Activated naive CD8-positive, alpha-beta T cell treated with anti-CD3 and anti-CD28 coated beads, Interleukin-2, amount 50 U/mL, for 24 hours (primary cell): ENCODE results near the gene MAP3K4.

Source experiments
- ATAC-seq: fragments of 150-1000 bp; cut with Tn5 transposase; one replicate; pipeline ENCODE4 v1.10.0; 2021
- DNase-seq: peaks from one replicate; pipeline ENCODE4 v3.0.0; 2021
- H3K27ac Mint-ChIP-seq: one replicate; pipeline ENCODE4 v1.8.0; 2021; ENCODE audit warnings: mild to moderate bottlenecking, mixed read lengths
- H3K27me3 Mint-ChIP-seq: one replicate; pipeline ENCODE4 v1.8.0; 2021; ENCODE audit warnings: mixed read lengths
- H3K36me3 Mint-ChIP-seq: one replicate; pipeline ENCODE4 v1.8.0; 2021; ENCODE audit warnings: low read depth, mixed read lengths
- H3K4me1 Mint-ChIP-seq: one replicate; pipeline ENCODE4 v1.8.0; 2021; ENCODE audit warnings: mixed read lengths
- H3K4me3 Mint-ChIP-seq: one replicate; pipeline ENCODE4 v1.8.0; 2021; ENCODE audit warnings: mild to moderate bottlenecking, moderate library complexity, mixed read lengths
- H3K9me3 Mint-ChIP-seq: one replicate; pipeline ENCODE4 v1.8.0; 2021; ENCODE audit warnings: mixed read lengths

MAP3K4 gene

GRCh38 chr6:161088676-161089328 is 97.2 kb downstream of the MAP3K4 start:
- peaks cover 10% of the 10 kb centered on the region for H3K4me1 Mint-ChIP-seq
- no peak overlapping the region for H3K4me3 Mint-ChIP-seq
- H3K9me3 Mint-ChIP-seq, result no peaks in the 10 kb centered on the region
- H3K36me3 Mint-ChIP-seq, result peaks cover 41% of the 10 kb centered on the region
- H3K27ac Mint-ChIP-seq, result no peak overlapping the region
- DNase-seq (no peak), ATAC-seq (no peak)
- no peaks in the 10 kb centered on the region for H3K27me3 Mint-ChIP-seq

- no peaks in the 10 kb centered on the region for H3K4me1 Mint-ChIP-seq
- H3K36me3 Mint-ChIP-seq, result peaks cover 38% of the 10 kb centered on the region
- ATAC-seq, result no peak
- H3K9me3 Mint-ChIP-seq, result no peaks in the 10 kb centered on the region
- no peaks in the 10 kb centered on the region for H3K27me3 Mint-ChIP-seq
- H3K27ac Mint-ChIP-seq, result no peak overlapping the region
- DNase-seq, result no peak
- H3K4me3 Mint-ChIP-seq, result no peak overlapping the region
Measured at GRCh38 chr6:161091151-161091550, 99.6 kb downstream of the MAP3K4 start.

DNA sequence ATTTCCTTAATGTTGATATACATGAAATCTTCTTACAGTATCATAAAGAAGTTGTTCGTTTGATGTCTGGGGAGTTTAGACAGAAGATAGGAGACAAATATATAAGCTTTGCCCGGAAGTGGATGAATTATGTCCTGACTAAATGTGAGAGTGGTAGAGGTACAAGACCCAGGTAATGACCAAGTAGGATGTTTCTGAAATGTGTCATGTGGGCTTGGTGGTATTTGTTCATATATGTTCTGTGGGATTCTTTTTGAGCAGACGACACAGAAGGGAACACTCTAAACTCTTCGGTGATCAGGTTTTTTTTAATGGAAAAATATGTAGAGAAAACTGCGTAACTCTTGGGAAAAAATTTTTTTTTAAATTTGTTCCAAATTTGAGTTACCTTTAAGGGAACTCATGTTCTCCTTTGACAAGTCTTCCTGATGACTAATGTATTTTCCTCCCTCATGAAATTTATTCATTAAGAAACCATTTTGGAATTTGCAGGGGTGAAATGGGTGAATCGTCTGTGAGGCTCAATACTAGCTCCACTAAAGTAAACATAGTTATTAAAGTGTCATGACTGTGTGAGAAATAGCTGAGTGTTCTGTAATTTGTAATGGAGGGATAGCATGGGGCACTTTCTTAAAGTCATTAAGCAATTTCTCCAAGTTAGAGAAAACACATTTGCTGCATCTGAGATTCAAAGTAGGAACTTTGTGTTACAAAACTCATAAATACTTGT is 100.6 kb downstream of the MAP3K4 start:
- DNase-seq, result no peak
- no peak overlapping the region for H3K27ac Mint-ChIP-seq
- no peak overlapping the region for H3K4me3 Mint-ChIP-seq
- ATAC-seq, result no peak
- peaks cover 41% of the 10 kb centered on the region for H3K36me3 Mint-ChIP-seq
- H3K9me3 Mint-ChIP-seq, result no peaks in the 10 kb centered on the region
- no peaks in the 10 kb centered on the region for H3K27me3 Mint-ChIP-seq
- H3K4me1 Mint-ChIP-seq, result no peaks in the 10 kb centered on the region

DNA sequence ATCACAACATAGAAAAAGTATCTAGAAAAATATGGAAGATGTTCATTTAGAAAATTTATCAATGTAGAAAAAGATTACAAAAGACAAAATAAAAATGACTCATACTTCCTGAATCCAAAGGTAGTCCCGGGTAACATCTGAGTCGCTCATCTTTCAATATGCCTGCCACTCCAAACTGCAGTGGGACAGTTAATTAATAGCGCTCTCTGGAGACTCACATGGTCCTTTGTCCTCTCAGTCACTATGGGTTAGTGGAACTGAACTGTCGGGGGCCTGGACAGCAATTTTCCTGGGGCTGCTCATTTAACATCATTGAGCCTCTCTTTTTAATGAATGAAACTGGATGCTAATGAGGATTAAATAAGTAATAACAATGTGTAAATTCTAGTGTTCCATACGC is 103.4 kb downstream of the MAP3K4 start:
- no peaks in the 10 kb centered on the region for H3K27me3 Mint-ChIP-seq
- DNase-seq (no peak), ATAC-seq (no peak)
- no peak overlapping the region for H3K27ac Mint-ChIP-seq
- H3K4me3 Mint-ChIP-seq, result no peak overlapping the region
- no peaks in the 10 kb centered on the region for H3K9me3 Mint-ChIP-seq
- H3K36me3 Mint-ChIP-seq, result peaks cover 45% of the 10 kb centered on the region
- H3K4me1 Mint-ChIP-seq, result no peaks in the 10 kb centered on the region

- Mint-ChIP-seq H3K4me3 (no peak overlapping the region), H3K27ac (no peak overlapping the region), H3K4me1 (no peaks in the 10 kb centered on the region), H3K27me3 (no peaks in the 10 kb centered on the region), H3K9me3 (no peaks in the 10 kb centered on the region), H3K36me3 (peaks cover 41% of the 10 kb centered on the region)
- ATAC-seq (no peak), DNase-seq (no peak)
Measured at GRCh38 chr6:161095916-161096315, 104.3 kb downstream of the MAP3K4 start.

DNA sequence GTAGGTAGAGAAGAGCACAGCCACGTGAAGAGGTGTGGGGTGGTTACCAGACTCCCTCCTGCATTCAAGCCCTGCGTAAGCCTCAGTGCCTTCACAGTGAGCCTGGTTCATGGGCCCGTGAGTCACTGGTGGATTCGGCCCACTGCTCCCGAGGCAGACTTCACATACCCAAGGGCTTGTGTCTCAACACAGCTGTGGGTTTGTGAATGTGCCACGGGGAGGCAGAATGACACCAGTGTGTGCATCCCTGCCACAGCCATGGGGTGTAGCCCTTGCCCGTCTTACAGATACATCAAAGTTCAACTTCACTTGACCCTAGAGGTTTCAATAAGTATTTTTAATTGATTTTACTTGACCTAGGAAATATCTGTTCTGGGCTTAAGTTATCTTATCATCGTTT is 108.5 kb downstream of the MAP3K4 start:
- Mint-ChIP-seq H3K4me3 (no peak overlapping the region), H3K4me1 (no peaks in the 10 kb centered on the region), H3K9me3 (no peaks in the 10 kb centered on the region), H3K27me3 (no peaks in the 10 kb centered on the region), H3K27ac (no peak overlapping the region), H3K36me3 (peaks cover 39% of the 10 kb centered on the region)
- ATAC-seq (no peak), DNase-seq (no peak)

- peaks cover 46% of the 10 kb centered on the region for H3K36me3 Mint-ChIP-seq
- no peak for ATAC-seq
- H3K4me1 Mint-ChIP-seq, result peaks cover 1% of the 10 kb centered on the region
- H3K9me3 Mint-ChIP-seq, result no peaks in the 10 kb centered on the region
- H3K4me3 Mint-ChIP-seq, result no peak overlapping the region
- no peaks in the 10 kb centered on the region for H3K27me3 Mint-ChIP-seq
- DNase-seq, result no peak
- no peak overlapping the region for H3K27ac Mint-ChIP-seq
Measured at GRCh38 chr6:161101517-161101916, 109.9 kb downstream of the MAP3K4 start.

- H3K27ac Mint-ChIP-seq, result no peak overlapping the region
- no peak for ATAC-seq
- peaks cover 1% of the 10 kb centered on the region for H3K4me1 Mint-ChIP-seq
- no peak overlapping the region for H3K4me3 Mint-ChIP-seq
- DNase-seq, result no peak
- peaks cover 43% of the 10 kb centered on the region for H3K36me3 Mint-ChIP-seq
- no peaks in the 10 kb centered on the region for H3K9me3 Mint-ChIP-seq
- no peaks in the 10 kb centered on the region for H3K27me3 Mint-ChIP-seq
Measured at GRCh38 chr6:161103475-161103874, 111.9 kb downstream of the MAP3K4 start.

DNA sequence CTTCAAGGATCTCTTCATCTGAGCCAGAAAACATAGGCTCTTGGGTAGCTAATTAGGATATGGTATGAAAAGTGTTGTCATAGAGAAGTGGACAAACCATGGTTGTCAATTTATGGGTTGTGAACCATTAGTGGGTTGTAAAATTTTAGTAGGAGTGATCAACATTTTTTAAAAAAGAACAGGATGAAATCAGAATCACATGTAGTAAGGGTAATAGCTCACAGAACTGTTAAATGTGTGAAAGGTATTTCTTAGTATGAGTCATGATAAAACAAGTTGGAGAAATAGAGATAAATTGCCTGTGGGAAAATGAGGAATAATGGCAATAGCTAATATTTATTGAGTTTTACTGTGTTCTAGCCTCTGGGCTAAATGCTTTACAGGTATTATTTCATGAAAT is 113.4 kb downstream of the MAP3K4 start:
- H3K27ac Mint-ChIP-seq, result no peak overlapping the region
- no peak overlapping the region for H3K4me3 Mint-ChIP-seq
- H3K27me3 Mint-ChIP-seq, result no peaks in the 10 kb centered on the region
- ATAC-seq, result no peak
- H3K4me1 Mint-ChIP-seq, result peaks cover 1% of the 10 kb centered on the region
- no peaks in the 10 kb centered on the region for H3K9me3 Mint-ChIP-seq
- no peak for DNase-seq
- H3K36me3 Mint-ChIP-seq, result peaks cover 40% of the 10 kb centered on the region

- peak overlapping the region; percentile 38 for H3K27ac Mint-ChIP-seq
- DNase-seq (no peak), ATAC-seq (no peak)
- H3K36me3 Mint-ChIP-seq, result peaks cover 44% of the 10 kb centered on the region
- no peaks in the 10 kb centered on the region for H3K9me3 Mint-ChIP-seq
- no peaks in the 10 kb centered on the region for H3K27me3 Mint-ChIP-seq
- H3K4me1 Mint-ChIP-seq, result peaks cover 4% of the 10 kb centered on the region
- no peak overlapping the region for H3K4me3 Mint-ChIP-seq
Measured at GRCh38 chr6:161105408-161105807, 113.8 kb downstream of the MAP3K4 start.

DNA sequence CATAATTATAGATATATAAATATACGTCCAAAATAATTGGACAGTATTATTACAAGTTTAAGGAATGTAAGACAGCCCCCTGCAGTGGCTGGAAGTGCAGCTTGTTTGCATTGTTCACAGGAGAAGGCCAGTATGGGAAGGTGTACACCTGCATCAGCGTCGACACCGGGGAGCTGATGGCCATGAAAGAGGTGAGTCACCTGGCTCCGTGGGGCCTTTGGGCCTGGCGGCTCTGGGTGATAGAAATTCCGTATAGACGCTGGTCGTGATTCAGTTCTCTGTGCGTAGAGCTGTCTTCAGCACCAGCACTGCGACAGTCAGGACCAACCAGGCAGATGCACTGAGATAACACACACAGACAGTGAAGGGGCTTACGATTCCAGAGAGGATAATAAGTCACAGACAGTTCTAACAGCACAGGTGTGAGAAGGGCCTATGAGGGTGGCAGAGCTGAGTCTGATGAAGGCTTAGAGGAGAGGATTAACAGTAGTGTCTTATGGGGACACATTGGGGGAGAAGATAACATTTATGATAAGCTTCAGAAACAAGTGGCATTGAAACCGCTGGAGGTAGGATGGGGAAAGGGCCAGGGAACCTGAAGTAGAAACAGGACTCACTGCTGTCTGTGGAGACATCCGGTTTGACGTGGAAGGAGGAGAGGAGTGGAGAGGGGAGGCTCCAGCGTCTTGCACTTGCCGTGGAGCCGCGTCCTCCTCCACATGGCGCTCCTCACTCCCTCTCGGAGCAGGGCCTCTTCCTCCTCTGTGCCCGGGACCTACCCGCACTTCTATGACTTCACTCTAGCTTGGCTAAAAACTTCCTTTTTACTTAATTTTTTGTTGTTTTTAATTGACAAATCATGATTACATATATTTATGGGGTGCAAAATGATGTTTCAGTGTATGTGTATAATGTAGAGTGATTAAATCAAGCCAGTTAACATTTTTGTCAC is 116.5 kb downstream of the MAP3K4 start:
- Mint-ChIP-seq H3K27ac (no peak overlapping the region), H3K27me3 (no peaks in the 10 kb centered on the region), H3K4me3 (no peak overlapping the region)

GRCh38 chr6:161108916-161109315 is 117.3 kb downstream of the MAP3K4 start:
- DNase-seq, result no peak
- Mint-ChIP-seq H3K36me3 (peaks cover 58% of the 10 kb centered on the region), H3K27me3 (no peaks in the 10 kb centered on the region), H3K27ac (no peak overlapping the region), H3K9me3 (no peaks in the 10 kb centered on the region), H3K4me1 (peaks cover 14% of the 10 kb centered on the region), H3K4me3 (no peak overlapping the region)
- no peak for ATAC-seq

More for the DNA sequence above, 116.5 kb downstream of the MAP3K4 start:
- DNase-seq (no peak), ATAC-seq (no peak)
- Mint-ChIP-seq H3K4me1 (peaks cover 14% of the 10 kb centered on the region), H3K9me3 (no peaks in the 10 kb centered on the region), H3K36me3 (peaks cover 60% of the 10 kb centered on the region)

DNA sequence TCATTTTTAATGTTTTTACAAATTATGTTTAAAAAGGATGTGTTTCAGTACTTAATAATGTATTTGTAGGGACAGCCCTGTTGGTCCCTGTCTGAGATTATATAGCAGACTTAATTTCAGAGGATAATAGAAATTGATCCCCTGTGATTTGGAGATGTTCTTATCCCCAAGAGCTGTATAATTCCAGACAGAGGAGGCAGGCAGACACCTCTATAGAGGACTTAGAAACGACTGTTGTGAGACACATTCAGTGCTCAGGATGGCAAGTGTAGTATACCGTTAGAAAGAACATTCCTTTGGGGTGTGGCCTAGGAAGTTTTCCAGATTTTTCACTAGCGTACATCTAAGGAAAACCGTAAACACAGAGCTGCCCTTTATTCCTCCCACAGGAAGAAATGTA is 117.8 kb downstream of the MAP3K4 start:
- Mint-ChIP-seq H3K36me3 (peaks cover 60% of the 10 kb centered on the region), H3K4me1 (peaks cover 14% of the 10 kb centered on the region)

GRCh38 chr6:161110028-161110779 is 118.6 kb downstream of the MAP3K4 start:
- Mint-ChIP-seq H3K4me1 (peaks cover 14% of the 10 kb centered on the region), H3K27ac (no peak overlapping the region), H3K9me3 (no peaks in the 10 kb centered on the region), H3K36me3 (peaks cover 61% of the 10 kb centered on the region), H3K27me3 (no peaks in the 10 kb centered on the region), H3K4me3 (no peak overlapping the region)
- ATAC-seq (no peak), DNase-seq (no peak)

More for the DNA sequence above, 117.8 kb downstream of the MAP3K4 start:
- ATAC-seq (no peak), DNase-seq (no peak)
- Mint-ChIP-seq H3K27me3 (no peaks in the 10 kb centered on the region), H3K4me3 (no peak overlapping the region), H3K9me3 (no peaks in the 10 kb centered on the region), H3K27ac (no peak overlapping the region)
